ENCODE measurements around the gene GORASP2. TPM values are rescaled to one million over a fixed set of nuclear protein-coding genes. Genes with fewer than 3 reads are reported as not detected.

Gene GORASP2
- total and polyA plus RNA-seq, 2 of the 8 experiments (the other 6 are each of a cell fraction or from before 2014, with no cell fraction given): 86.8 to 214 TPM

DNA sequence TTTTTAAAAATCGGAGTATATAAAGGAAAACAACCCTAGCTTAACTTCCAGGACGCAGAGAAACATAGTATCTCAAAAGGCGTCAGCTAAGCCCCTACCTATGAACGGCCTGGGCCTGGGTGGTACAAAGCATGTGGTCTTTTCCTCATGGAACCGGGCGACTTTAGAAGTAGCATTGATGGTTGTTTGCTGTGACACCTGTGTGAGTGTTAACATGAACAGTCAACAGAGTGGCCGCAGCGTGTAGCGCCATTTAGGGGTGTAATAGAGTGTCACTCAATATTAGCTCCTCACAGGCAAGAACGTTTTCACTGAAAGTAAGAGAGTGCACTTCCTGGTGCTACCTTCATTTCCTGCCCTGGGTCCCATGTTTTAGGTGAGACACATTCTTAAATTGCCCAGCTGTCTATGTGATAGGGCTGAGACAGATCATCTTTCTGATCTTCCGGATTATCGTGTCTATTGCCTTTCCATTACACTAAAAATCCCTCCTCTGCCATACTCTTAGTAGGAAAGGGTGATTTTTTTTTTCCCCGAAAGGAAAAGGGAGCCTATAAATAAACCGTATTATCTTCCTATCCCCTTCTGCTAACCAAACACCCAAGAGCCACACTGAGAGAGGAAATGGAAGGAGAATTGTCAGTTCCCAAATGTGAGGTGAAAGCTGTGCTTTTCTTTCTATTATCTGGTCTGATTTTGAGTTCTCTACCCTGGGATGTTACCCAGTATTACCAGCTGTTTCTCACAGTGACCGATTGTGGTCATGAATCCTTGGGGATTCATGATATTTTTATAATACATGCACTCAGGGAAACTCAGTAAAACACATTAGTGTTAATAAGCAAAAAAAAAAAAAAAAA is 1.3 kb downstream of the GORASP2 start:
- Histone ChIP-seq H3K14ac (ENCODE audit: insufficient read length) (no peak overlapping the region), H2BK15ac (ENCODE audit: low read length) (no peak overlapping the region), H3K27ac (ENCODE audit: low read depth, low read length) (0 out of 2 replicates have a peak overlapping the region, but pooled peaks have one; percentile 95), H4K8ac (ENCODE audit: extremely low read depth, insufficient read depth, low read length) (no peak overlapping the region), H3K9me3 (ENCODE audit: insufficient read depth in 2 of 2, low read depth in 1 of 2, low read length in 1 of 2) (no peaks in the 10 kb centered on the region), H2AK5ac (ENCODE audit: low read depth, low read length) (no peak overlapping the region), H3K18ac (ENCODE audit: extremely low read depth, low read length) (no peak overlapping the region), H3K27me3 (replicated peaks in 1 of 4; ENCODE audit: control insufficient read depth in 3 of 4, extremely low read depth in 1 of 4, insufficient read depth in 3 of 4, low read length in 3 of 4) (no peaks in the 10 kb centered on the region), H3K23ac (ENCODE audit: insufficient read length) (no peak overlapping the region), H2BK12ac (ENCODE audit: low read depth, low read length) (no peak overlapping the region), H3K79me2 (ENCODE audit: control insufficient read depth in 1 of 2, insufficient read depth in 2 of 2, low read length in 2 of 2) (peaks cover 19 to 59% of the 10 kb centered on the region in 2 experiments), H4K20me1 (replicated peaks in 1 of 2; ENCODE audit: control insufficient read depth in 1 of 2, insufficient read depth in 2 of 2, low read length in 2 of 2) (peaks cover 2 to 7% of the 10 kb centered on the region in 2 experiments), H2BK20ac (ENCODE audit: low read length) (no peak overlapping the region), H3K4me3 (ENCODE audit: extremely low read depth in 1 of 4, insufficient read depth in 2 of 4, low read depth in 3 of 4, low read length in 4 of 4) (peak overlapping the region; percentile 80 to 92 (median 88)), H3K4ac (replicated peaks; ENCODE audit: insufficient read length, low read depth, low read length) (no peak overlapping the region), H4K5ac (ENCODE audit: insufficient read length, low read depth, low read length) (no peak overlapping the region), H2BK120ac (replicated peaks; ENCODE audit: low read depth, low read length) (no peak overlapping the region), H3K9ac (replicated peaks in 1 of 4; ENCODE audit: extremely low read depth in 1 of 4, low read depth in 3 of 4, low read length in 3 of 4) (peak overlapping the region in 3 of 4 experiments; percentile 76 to 93 (median 90); a peak in 6 of 7 replicates), H3K36me3 (ENCODE audit: control insufficient read depth in 2 of 4, insufficient read depth in 4 of 4, low read length in 3 of 4) (no peaks in the 10 kb centered on the region; a peak in 1 of 8 replicates), H2AFZ (ENCODE audit: low read length) (no peak overlapping the region), H3K79me1 (ENCODE audit: low read depth, low read length) (no peaks in the 10 kb centered on the region), H3K4me1 (replicated peaks in 1 of 4; ENCODE audit: control insufficient read depth in 3 of 4, insufficient read depth in 4 of 4, low read length in 3 of 4) (peaks cover 5 to 18% (median 6%) of the 10 kb centered on the region in 4 experiments; a peak in 6 of 7 replicates), H3K4me2 (ENCODE audit: insufficient read depth in 1 of 2, low read depth in 2 of 2, low read length in 2 of 2) (peak overlapping the region; percentile 88 to 93), H2BK5ac (ENCODE audit: low read depth, low read length) (no peak overlapping the region), H3K56ac (replicated peaks; ENCODE audit: insufficient read length, low read depth, low read length) (no peak overlapping the region), H4K91ac (replicated peaks; ENCODE audit: insufficient read length, low read length) (no peak overlapping the region), H3K23me2 (ENCODE audit: low read depth, low read length) (peaks cover 3% of the 10 kb centered on the region)
- WGBS, 2 experiments (ENCODE audit: extremely low coverage in 1 of 2, insufficient coverage in 1 of 2, insufficient read length in 1 of 2, insufficient replicate concordance in 2 of 2, low coverage in 1 of 2, low lambda C conversion rate in 2 of 2, missing lambda C conversion rate in 1 of 2): 33% methylated on average over 15 of the region's 15 CpGs; no CpG with 5 or more reads in 1 of the 2 experiments
- FAIRE-seq (peak; percentile 28), DNase-seq (ENCODE audit: low read depth in 1 of 2, low spot score in 2 of 2) (no peak)
- TF ChIP-seq YY1 (IDR thresholded peaks at IDR 0.05; ENCODE audit: low read depth, low read length) (0 out of 2 replicates have a peak, but pooled peaks have one; percentile 51), SIRT6 (IDR thresholded peaks at IDR 0.05; ENCODE audit: low read length) (no peak), GABPA (IDR thresholded peaks at IDR 0.05; ENCODE audit: borderline replicate concordance, insufficient read depth, low read length) (peak; percentile 84; the same call in 1 of the 2 replicates)
- ChIA-PET POLR2A (ENCODE audit: partially characterized antibody) (interaction anchor here (0.6 to 3.6 kb wide), 17 partner anchors 8 to 591 kb away, joined by 3 to 22 read pairs (median 6); no protein-coding TSS in a partner anchor), CTCF (ENCODE audit: partially characterized antibody) (interaction anchor here (0.6 to 2.6 kb wide), 8 partner anchors 8 to 1047 kb away, joined by 3 to 8 read pairs (median 3); no protein-coding TSS in a partner anchor)

Measured in H1 (cell line).